IMR-90 (cell line): ENCODE measurements around the gene MRAP2. TPM values are rescaled to one million over a fixed set of nuclear protein-coding genes. Genes with fewer than 3 reads are reported as not detected.

Source experiments
- ATAC-seq: fragments of 200-7000 bp; cut with Tn5 transposase; 2 replicates; pipeline ENCODE4 v1.9.1; 2020; ENCODE audit warnings: low read depth, mild to moderate bottlenecking, moderate library complexity
- Bru-seq: library from RNA; stranded (reverse); fragments of 400-500 nt; gene quantifications from one replicate; lab custom pipeline; 2021; lab: Mats Ljungman, UMichigan
- BruChase-seq, 2 experiments: library from RNA; stranded (reverse); fragments of 400-500 nt; gene quantifications; one replicate each; lab custom pipeline; 2021; lab: Mats Ljungman, UMichigan
- BruUV-seq: library from RNA; stranded (reverse); fragments of 400-500 nt; replicated peaks from 2 replicates; lab custom pipeline; 2021; lab: Mats Ljungman, UMichigan
- CTCF ChIA-PET: fragments of 300-600 bp; formaldehyde crosslinking; extraction: SDS; loops from one replicate; lab custom pipeline; 2021; ENCODE audit warnings: antibody characterized with exemption; lab: Yijun Ruan, JAX
- POLR2A ChIA-PET: fragments of 300-600 bp; sonication (Branson Sonifier 250); formaldehyde crosslinking; loops from one replicate; lab custom pipeline; 2022; ENCODE audit warnings: antibody characterized with exemption; ENCODE audit not compliant: unreplicated experiment; lab: Charles Lee
- DNase-seq: peaks from one replicate; pipeline ENCODE4 v3.0.0; 2013
- H2AFZ ChIP-seq: replicated peaks from 2 replicates; pipeline ENCODE3; 2013; ENCODE audit warnings: low read length, mild to moderate bottlenecking; ENCODE audit not compliant: poor library complexity
- H2AK5ac ChIP-seq: 2 replicates; pipeline ENCODE4 v1.6.1; 2013; ENCODE audit warnings: low read depth, low read length, inconsistent platforms
- H2AK9ac ChIP-seq: replicated peaks from 2 replicates; pipeline ENCODE3; 2013; ENCODE audit warnings: mild to moderate bottlenecking, low read depth, low read length, moderate library complexity; ENCODE audit not compliant: poor library complexity
- H2BK120ac ChIP-seq: 2 replicates; pipeline ENCODE4 v1.6.1; 2013; ENCODE audit warnings: low read depth, low read length, inconsistent platforms
- H2BK15ac ChIP-seq: 3 replicates; pipeline ENCODE4 v1.6.1; 2013; ENCODE audit warnings: low read depth, low read length, inconsistent platforms
- H2BK20ac ChIP-seq: 2 replicates; pipeline ENCODE4 v1.6.1; 2013; ENCODE audit warnings: low read depth, mild to moderate bottlenecking, inconsistent platforms, low read length, moderate library complexity
- H2BK5ac ChIP-seq: 2 replicates; pipeline ENCODE4 v1.6.1; 2013; ENCODE audit warnings: mild to moderate bottlenecking, low read depth, low read length, inconsistent platforms; ENCODE audit not compliant: poor library complexity, severe bottlenecking
- H3K14ac ChIP-seq: replicated peaks from 2 replicates; pipeline ENCODE4 v1.6.1; 2013; ENCODE audit warnings: low read depth, low read length, inconsistent platforms
- H3K18ac ChIP-seq: 2 replicates; pipeline ENCODE4 v1.6.1; 2013; ENCODE audit warnings: low read depth, low read length, control low read depth
- H3K23ac ChIP-seq: 2 replicates; pipeline ENCODE4 v1.6.1; 2013; ENCODE audit warnings: low read depth, low read length, inconsistent platforms
- H3K27ac ChIP-seq: 2 replicates; pipeline ENCODE4 v1.5.1; 2013; ENCODE audit warnings: mild to moderate bottlenecking, control low read depth, low read length; ENCODE audit not compliant: insufficient read depth
- H3K27me3 ChIP-seq: 2 replicates; pipeline ENCODE4 v1.6.1; 2013; ENCODE audit warnings: low read length; ENCODE audit not compliant: control insufficient read depth, insufficient read depth
- H3K36me3 ChIP-seq: 2 replicates; pipeline ENCODE4 v1.6.1; 2013; ENCODE audit warnings: low read length, mixed read lengths; ENCODE audit not compliant: control insufficient read depth, insufficient read depth
- H3K4ac ChIP-seq: 2 replicates; pipeline ENCODE4 v1.6.1; 2013; ENCODE audit warnings: low read depth, low read length, inconsistent platforms
- H3K4me1 ChIP-seq: 2 replicates; pipeline ENCODE4 v1.6.1; 2013; ENCODE audit warnings: low read length, mixed read lengths; ENCODE audit not compliant: control insufficient read depth, insufficient read depth
- H3K4me2 ChIP-seq: 2 replicates; pipeline ENCODE4 v1.6.1; 2013; ENCODE audit warnings: low read depth, mild to moderate bottlenecking, control low read depth, low read length, moderate library complexity
- H3K4me3 ChIP-seq: 2 replicates; pipeline ENCODE4 v1.5.1; 2013; ENCODE audit warnings: low read depth, mild to moderate bottlenecking, control low read depth, low read length, moderate library complexity; ENCODE audit not compliant: insufficient read depth
- H3K56ac ChIP-seq: 2 replicates; pipeline ENCODE4 v1.6.1; 2013; ENCODE audit warnings: low read length, inconsistent platforms; ENCODE audit not compliant: insufficient read depth; ENCODE audit errors: extremely low read depth
- H3K79me1 ChIP-seq, 2 experiments: 2 replicates each; pipeline ENCODE4 v1.6.1; 2013; ENCODE audit warnings: low read length in 2 of 2, inconsistent platforms in 1 of 2, low read depth in 1 of 2
- H3K9ac ChIP-seq: 2 replicates; pipeline ENCODE4 v1.6.1; 2013; ENCODE audit warnings: low read depth, low read length, control low read depth
- H3K9me1 ChIP-seq: 2 replicates; pipeline ENCODE4 v1.6.1; 2013; ENCODE audit warnings: low read length, inconsistent platforms; ENCODE audit not compliant: insufficient read depth
- H3K9me3 ChIP-seq: 2 replicates; pipeline ENCODE4 v1.6.1; 2013; ENCODE audit warnings: low read length; ENCODE audit not compliant: control insufficient read depth, insufficient read depth
- H4K20me1 ChIP-seq: 2 replicates; pipeline ENCODE4 v1.6.1; 2013; ENCODE audit warnings: low read length, inconsistent platforms; ENCODE audit not compliant: insufficient read depth
- H4K5ac ChIP-seq: 2 replicates; pipeline ENCODE4 v1.6.1; 2013; ENCODE audit warnings: mild to moderate bottlenecking, low read depth, low read length, control low read depth
- H4K8ac ChIP-seq, 2 experiments: 2 replicates each; pipeline ENCODE4 v1.6.1; 2013; ENCODE audit warnings: low read depth in 2 of 2, low read length in 2 of 2, control low read depth in 1 of 2, inconsistent platforms in 1 of 2
- H4K91ac ChIP-seq: 2 replicates; pipeline ENCODE4 v1.6.1; 2013; ENCODE audit warnings: low read depth, low read length, inconsistent platforms; ENCODE audit not compliant: insufficient read depth
- BHLHE40 ChIP-seq: fragments of 150-350 bp; IDR thresholded peaks from 2 replicates; pipeline ENCODE4 v1.6.1; 2016; ENCODE audit warnings: mild to moderate bottlenecking, low read depth, low read length
- CEBPB ChIP-seq: IDR thresholded peaks from 2 replicates; pipeline ENCODE4 v1.6.1; 2012; ENCODE audit warnings: low read depth, low read length, improper control_type of control experiment
- CHD1 ChIP-seq: IDR thresholded peaks from 2 replicates; pipeline ENCODE4 v1.6.1; 2012; ENCODE audit warnings: low read depth, low read length, improper control_type of control experiment
- CTCF ChIP-seq: conservative IDR thresholded peaks from 2 replicates; pipeline ENCODE4 v1.5.1; 2012; ENCODE audit warnings: mild to moderate bottlenecking, low read depth, low read length, improper control_type of control experiment
- FOS ChIP-seq: fragments of 150-350 bp; IDR thresholded peaks from 2 replicates; pipeline ENCODE4 v1.6.1; 2016; ENCODE audit warnings: low read depth, low read length
- MAFK ChIP-seq: IDR thresholded peaks from 2 replicates; pipeline ENCODE4 v1.6.1; 2012; ENCODE audit warnings: low read depth, low read length, improper control_type of control experiment
- MAZ ChIP-seq: IDR thresholded peaks from 2 replicates; pipeline ENCODE4 v1.6.1; 2012; ENCODE audit warnings: low read depth, mild to moderate bottlenecking, low read length, improper control_type of control experiment, moderate library complexity, borderline replicate concordance
- NFE2L2 ChIP-seq: fragments of 150-350 bp; IDR thresholded peaks from 2 replicates; pipeline ENCODE4 v1.6.1; 2016; ENCODE audit warnings: low read depth, mild to moderate bottlenecking, low read length
- POLR2A ChIP-seq: IDR thresholded peaks from 2 replicates; pipeline ENCODE4 v1.6.1; 2012; ENCODE audit warnings: mild to moderate bottlenecking, low read depth, low read length
- RAD21 ChIP-seq: IDR thresholded peaks from 2 replicates; pipeline ENCODE4 v1.6.1; 2012; ENCODE audit warnings: low read length, improper control_type of control experiment
- RCOR1 ChIP-seq: IDR thresholded peaks from 2 replicates; pipeline ENCODE4 v1.6.1; 2012; ENCODE audit warnings: mild to moderate bottlenecking, low read length, improper control_type of control experiment; ENCODE audit not compliant: insufficient replicate concordance
- SMC3 ChIP-seq: fragments of 150-350 bp; IDR thresholded peaks from 2 replicates; pipeline ENCODE4 v1.6.1; 2016; ENCODE audit warnings: low read depth, mild to moderate bottlenecking, antibody characterized with exemption, low read length, moderate library complexity
- WGBS, 2 experiments: methylation state at CpG; one replicate each; pipeline versions ENCODE4 v1.1.5 to v1.1.7; 2013; ENCODE audit warnings: missing lambda C conversion rate in 2 of 2; ENCODE audit not compliant: insufficient read length in 1 of 2; ENCODE audit errors: extremely low coverage in 2 of 2; 5-methylcytosine and 5-hydroxymethylcytosine counted together
- dilution Hi-C: fragments of 300-500 bp; cut with HindIII; formaldehyde crosslinking; loops from one replicate; pipeline ENCODE4 v1.14.3; 2018; ENCODE audit warnings: low sequenced_read_pairs; ENCODE audit not compliant: unreplicated experiment
- in situ Hi-C: fragments of 300-500 bp; cut with MboI; formaldehyde crosslinking; loops from 3 replicates; pipeline ENCODE4 v1.14.3; 2019; ENCODE audit warnings: low sequenced_read_pairs, inconsistent platforms, mixed read lengths
- intact Hi-C: fragments of 100-400 bp; cut with micrococcal nuclease; formaldehyde crosslinking; loops from 2 replicates; pipeline ENCODE4 v1.10.0; 2022
- long read RNA-seq: library from polyadenylated mRNA; unstranded; transcript quantifications from one replicate; pipeline ENCODE4 v2.0.0, GENCODE V29; 2021; ENCODE audit not compliant: unreplicated experiment
- polyA plus RNA-seq, 3 experiments: library from polyadenylated mRNA; depleted of rRNA; stranded (reverse); fragments of >200 nt; gene quantifications; 2 replicates each; pipeline ENCODE4 v1.2.3, GENCODE V29; 2012; ENCODE audit warnings: low replicate concordance in 1 of 3
- total RNA-seq: library from RNA; depleted of rRNA; stranded (reverse); fragments of >200 nt; gene quantifications from 2 replicates; pipeline ENCODE4 v1.2.3, GENCODE V29; 2012; rRNA removed
- TF ChIP-seq, protein P1 (sequence below): fragments of 150-350 bp; IDR thresholded peaks from 2 replicates; pipeline ENCODE4 v1.6.1; 2017; ENCODE audit warnings: mild to moderate bottlenecking, antibody characterized with exemption, low read length, low read depth

MRAP2 gene
- total RNA-seq (under 0.01 TPM in 1 of 2 replicates, not detected in the other), polyA plus RNA-seq (2012; rRNA removed) (0.03 and 0.04 TPM in 2 replicates), Bru-seq, nascent RNA (percentile 2 among the genes with signal in this experiment), BruChase-seq, experiment 1, labeled RNA remaining after a 6-hour chase (percentile 2 among the genes with signal in this experiment), BruChase-seq, experiment 2, labeled RNA remaining after a 2-hour chase (percentile 3 among the genes with signal in this experiment)
- polyA plus RNA-seq (2012; cell fraction: cytosol; rRNA removed) = 0.01 and 0.02 TPM in 2 replicates
- 0.02 TPM in 1 of 2 replicates, not detected in the other for polyA plus RNA-seq (2012; cell fraction: nucleus; rRNA removed; ENCODE audit: low replicate concordance)
- long read RNA-seq = 0 reads

- no peak within 1 kb of the TSS for H4K8ac ChIP-seq
- no peak within 1 kb of the TSS for H3K18ac ChIP-seq
- no peaks in the 10 kb centered on the region for H3K9me3 ChIP-seq
- no peak within 1 kb of the TSS; the same call in 1 of the 2 replicates for H3K23ac ChIP-seq
- no peak within 1 kb of the TSS for H3K4ac ChIP-seq
- H4K91ac ChIP-seq = no peak within 1 kb of the TSS
- H3K14ac ChIP-seq = no peak within 1 kb of the TSS
- no peak within 1 kb of the TSS for H2BK20ac ChIP-seq
- no peaks in the 10 kb centered on the region for H3K36me3 ChIP-seq
- ChIA-PET CTCF (no interaction called here), POLR2A (no interaction called here)
- H3K4me2 ChIP-seq = peak within 1 kb of the TSS; percentile 60
- no peak within 1 kb of the TSS for H3K27ac ChIP-seq
- H2AK5ac ChIP-seq = no peak within 1 kb of the TSS
- no peak within 1 kb of the TSS for H2BK15ac ChIP-seq
- H2AK9ac ChIP-seq = peak within 1 kb of the TSS; percentile 31
- intact Hi-C loops = no loop called here
- in situ Hi-C loops = no loop called here
- peak within 1 kb of the TSS; percentile 48 for H2AFZ ChIP-seq
- peaks cover 29% of the 10 kb centered on the region for H3K27me3 ChIP-seq
- dilution Hi-C loops = no loop called here
- H3K4me3 ChIP-seq = peak within 1 kb of the TSS; percentile 25
- BruUV-seq = no TSS peak
- DNase-seq (no peak), ATAC-seq (peak; percentile 78)
- no peak within 1 kb of the TSS for H3K9ac ChIP-seq
- H4K20me1 ChIP-seq = no peaks in the 10 kb centered on the region
- no peaks in the 10 kb centered on the region for H3K79me1 ChIP-seq
- H3K4me1 ChIP-seq = no peaks in the 10 kb centered on the region
- no peak within 1 kb of the TSS for H2BK120ac ChIP-seq
- 0% methylated on average over 40 of the region's 78 CpGs; no CpG with 5 or more reads in 1 of the 2 experiments for WGBS, 2 experiments
- TF ChIP-seq, protein P1, sequence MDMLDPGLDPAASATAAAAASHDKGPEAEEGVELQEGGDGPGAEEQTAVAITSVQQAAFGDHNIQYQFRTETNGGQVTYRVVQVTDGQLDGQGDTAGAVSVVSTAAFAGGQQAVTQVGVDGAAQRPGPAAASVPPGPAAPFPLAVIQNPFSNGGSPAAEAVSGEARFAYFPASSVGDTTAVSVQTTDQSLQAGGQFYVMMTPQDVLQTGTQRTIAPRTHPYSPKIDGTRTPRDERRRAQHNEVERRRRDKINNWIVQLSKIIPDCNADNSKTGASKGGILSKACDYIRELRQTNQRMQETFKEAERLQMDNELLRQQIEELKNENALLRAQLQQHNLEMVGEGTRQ = no peak
- TF ChIP-seq RCOR1 = no peak
- TF ChIP-seq CEBPB = no peak
- no peak for TF ChIP-seq POLR2A
- TF ChIP-seq CHD1 = no peak
- no peak for TF ChIP-seq MAFK
- TF ChIP-seq BHLHE40 = no peak
- TF ChIP-seq SMC3 = no peak
- no peak for TF ChIP-seq MAZ
- no peak for TF ChIP-seq NFE2L2
- no peak for TF ChIP-seq CTCF
- TF ChIP-seq RAD21 = no peak
- no peak for TF ChIP-seq FOS
- no peaks in the 10 kb centered on the region for H3K9me1 ChIP-seq
- no peak within 1 kb of the TSS for H2BK5ac ChIP-seq
- no peak within 1 kb of the TSS for H3K56ac ChIP-seq
- H4K5ac ChIP-seq = no peak within 1 kb of the TSS
These were observed at the start of gene MRAP2 for GRCh38 chr6:84033523-84034451. Gene MRAP2 (plus strand): TSS chr6:84033772. CDS start chr6:84055319, 21,547 bp downstream.
